ENCODE measurements around the gene EPHA2. TPM values are rescaled to one million over a fixed set of nuclear protein-coding genes. Genes with fewer than 3 reads are reported as not detected.

Gene EPHA2
- total and polyA plus RNA-seq, 2 donors (not counting 1 experiment from before 2014, with no cell fraction given): 9.8 to 24.6 TPM

DNA sequence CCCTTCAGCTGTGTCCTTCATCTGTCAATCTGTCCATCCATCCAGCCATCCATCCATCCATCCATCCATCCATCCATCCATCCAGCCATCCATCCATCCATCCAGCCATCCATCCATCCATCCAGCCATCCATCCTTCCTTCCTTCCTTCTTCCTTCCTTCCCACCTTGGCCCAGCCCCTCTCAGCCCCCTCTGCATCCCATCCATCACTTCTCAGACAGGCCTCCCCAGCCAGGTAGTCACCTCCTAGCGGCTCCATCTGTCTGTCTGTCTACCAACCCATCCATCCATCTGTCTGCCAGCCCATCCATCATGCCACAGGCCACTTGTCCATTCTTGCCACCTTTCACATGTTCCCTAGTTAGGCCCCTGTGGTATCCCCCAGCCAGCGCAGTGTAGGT, 10.2 kb upstream of the EPHA2 start:
- Histone ChIP-seq H2AFZ (ENCODE audit: low read length) (no peak overlapping the region), H3K4me2 (ENCODE audit: extremely low read depth, insufficient read depth, low read length) (no peak overlapping the region)
- TF ChIP-seq, protein P1, sequence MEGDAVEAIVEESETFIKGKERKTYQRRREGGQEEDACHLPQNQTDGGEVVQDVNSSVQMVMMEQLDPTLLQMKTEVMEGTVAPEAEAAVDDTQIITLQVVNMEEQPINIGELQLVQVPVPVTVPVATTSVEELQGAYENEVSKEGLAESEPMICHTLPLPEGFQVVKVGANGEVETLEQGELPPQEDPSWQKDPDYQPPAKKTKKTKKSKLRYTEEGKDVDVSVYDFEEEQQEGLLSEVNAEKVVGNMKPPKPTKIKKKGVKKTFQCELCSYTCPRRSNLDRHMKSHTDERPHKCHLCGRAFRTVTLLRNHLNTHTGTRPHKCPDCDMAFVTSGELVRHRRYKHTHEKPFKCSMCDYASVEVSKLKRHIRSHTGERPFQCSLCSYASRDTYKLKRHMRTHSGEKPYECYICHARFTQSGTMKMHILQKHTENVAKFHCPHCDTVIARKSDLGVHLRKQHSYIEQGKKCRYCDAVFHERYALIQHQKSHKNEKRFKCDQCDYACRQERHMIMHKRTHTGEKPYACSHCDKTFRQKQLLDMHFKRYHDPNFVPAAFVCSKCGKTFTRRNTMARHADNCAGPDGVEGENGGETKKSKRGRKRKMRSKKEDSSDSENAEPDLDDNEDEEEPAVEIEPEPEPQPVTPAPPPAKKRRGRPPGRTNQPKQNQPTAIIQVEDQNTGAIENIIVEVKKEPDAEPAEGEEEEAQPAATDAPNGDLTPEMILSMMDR (conservative IDR thresholded peaks at IDR 0.05 in 1 of 2, IDR thresholded peaks at IDR 0.05 in 1 of 2; ENCODE audit: low read depth in 1 of 2, low read length in 2 of 2): no peak
- no peak for TF ChIP-seq EZH2 (IDR thresholded peaks at IDR 0.05; ENCODE audit: low read length, missing control alignments)

DNA sequence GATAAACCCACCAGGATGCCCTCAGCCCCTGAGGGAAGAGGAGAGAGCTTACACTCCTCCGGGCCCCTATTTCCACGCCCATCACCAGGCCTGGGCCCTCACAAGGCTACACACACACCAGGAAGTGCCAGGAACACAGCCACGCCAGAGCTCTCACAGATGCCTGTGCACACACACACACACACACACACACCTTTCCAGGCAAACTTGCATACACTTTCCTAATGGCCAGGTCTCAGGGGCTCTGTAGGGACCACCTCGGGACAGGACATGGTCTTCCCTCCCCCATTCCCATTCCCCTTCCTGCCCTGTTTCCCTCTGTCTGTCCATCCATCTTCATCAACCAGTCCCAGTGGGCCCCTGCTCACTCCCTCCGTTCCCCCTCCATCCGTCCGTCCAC, 9.7 kb upstream of the EPHA2 start:
- H2AFZ ChIP-seq (ENCODE audit: low read length): no peak overlapping the region
- peaks cover 4% of the 10 kb centered on the region for H3K4me1 ChIP-seq (ENCODE audit: control insufficient read depth, extremely low read depth, insufficient read depth, low read length)
- no peak for DNase-seq (ENCODE audit: low read depth in 2 of 2)
- H3K4me2 ChIP-seq (ENCODE audit: extremely low read depth, insufficient read depth, low read length): no peak overlapping the region
- TF ChIP-seq EZH2 (IDR thresholded peaks at IDR 0.05; ENCODE audit: low read length, missing control alignments): no peak
- TF ChIP-seq, protein P1 (conservative IDR thresholded peaks at IDR 0.05 in 1 of 2, IDR thresholded peaks at IDR 0.05 in 1 of 2; ENCODE audit: low read depth in 1 of 2, low read length in 2 of 2): no peak
- H3K36me3 ChIP-seq (ENCODE audit: control insufficient read depth, insufficient read depth, low read length): no peaks in the 10 kb centered on the region
- no peaks in the 10 kb centered on the region for H3K79me2 ChIP-seq (ENCODE audit: control insufficient read depth, insufficient read depth, low read length)
- H4K20me1 ChIP-seq (ENCODE audit: control insufficient read depth, extremely low read depth, insufficient read depth, low read length): no peaks in the 10 kb centered on the region
- no peaks in the 10 kb centered on the region for H3K9me3 ChIP-seq (ENCODE audit: control insufficient read depth, insufficient read depth, low read depth, low read length)
- no peak overlapping the region for H3K27ac ChIP-seq (ENCODE audit: insufficient read depth, low read length)
- H3K4me3 ChIP-seq (replicated peaks in 1 of 4; ENCODE audit: control extremely low read depth in 1 of 4, insufficient read depth in 1 of 4, low read depth in 3 of 4, low read length in 4 of 4): no peak overlapping the region
- no peak overlapping the region for H3K9ac ChIP-seq (ENCODE audit: insufficient read depth, low read length)
- H3K27me3 ChIP-seq (ENCODE audit: control insufficient read depth, insufficient read depth, low read length): no peaks in the 10 kb centered on the region

More for the DNA sequence above, 10.2 kb upstream of the EPHA2 start:
- no peak overlapping the region for H3K27ac ChIP-seq (ENCODE audit: insufficient read depth, low read length)
- no peaks in the 10 kb centered on the region for H4K20me1 ChIP-seq (ENCODE audit: control insufficient read depth, extremely low read depth, insufficient read depth, low read length)
- DNase-seq (ENCODE audit: low read depth in 2 of 2): no peak
- H3K27me3 ChIP-seq (ENCODE audit: control insufficient read depth, insufficient read depth, low read length): no peaks in the 10 kb centered on the region
- no peaks in the 10 kb centered on the region for H3K9me3 ChIP-seq (ENCODE audit: control insufficient read depth, insufficient read depth, low read depth, low read length)
- no peaks in the 10 kb centered on the region for H3K79me2 ChIP-seq (ENCODE audit: control insufficient read depth, insufficient read depth, low read length)
- H3K36me3 ChIP-seq (ENCODE audit: control insufficient read depth, insufficient read depth, low read length): no peaks in the 10 kb centered on the region
- no peak overlapping the region for H3K4me3 ChIP-seq (replicated peaks in 1 of 4; ENCODE audit: control extremely low read depth in 1 of 4, insufficient read depth in 1 of 4, low read depth in 3 of 4, low read length in 4 of 4)
- peaks cover 4% of the 10 kb centered on the region for H3K4me1 ChIP-seq (ENCODE audit: control insufficient read depth, extremely low read depth, insufficient read depth, low read length)
- H3K9ac ChIP-seq (ENCODE audit: insufficient read depth, low read length): no peak overlapping the region

DNA sequence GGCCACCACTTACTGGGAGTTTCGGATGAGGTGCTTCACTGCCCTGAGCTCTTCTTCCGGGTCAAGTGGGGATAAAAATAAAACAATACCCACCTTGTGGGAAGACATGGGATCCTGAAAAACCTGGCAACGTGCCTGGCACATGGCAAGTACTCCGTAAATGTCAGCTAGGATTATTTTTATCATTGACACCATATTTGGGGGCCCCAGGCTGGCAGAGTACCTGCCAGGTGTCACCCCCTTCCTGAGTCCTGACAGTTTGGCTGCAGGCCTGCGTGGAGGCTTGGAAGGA, 9.2 kb upstream of the EPHA2 start:
- Histone ChIP-seq H3K4me3 (replicated peaks in 1 of 4; ENCODE audit: control extremely low read depth in 1 of 4, insufficient read depth in 1 of 4, low read depth in 3 of 4, low read length in 4 of 4) (no peak overlapping the region), H3K27me3 (ENCODE audit: control insufficient read depth, insufficient read depth, low read length) (no peaks in the 10 kb centered on the region), H3K9ac (ENCODE audit: insufficient read depth, low read length) (no peak overlapping the region), H3K9me3 (ENCODE audit: control insufficient read depth, insufficient read depth, low read depth, low read length) (no peaks in the 10 kb centered on the region), H3K4me2 (ENCODE audit: extremely low read depth, insufficient read depth, low read length) (no peak overlapping the region), H4K20me1 (ENCODE audit: control insufficient read depth, extremely low read depth, insufficient read depth, low read length) (no peaks in the 10 kb centered on the region), H3K36me3 (ENCODE audit: control insufficient read depth, insufficient read depth, low read length) (no peaks in the 10 kb centered on the region), H3K27ac (ENCODE audit: insufficient read depth, low read length) (no peak overlapping the region), H3K79me2 (ENCODE audit: control insufficient read depth, insufficient read depth, low read length) (no peaks in the 10 kb centered on the region), H3K4me1 (ENCODE audit: control insufficient read depth, extremely low read depth, insufficient read depth, low read length) (peaks cover 4% of the 10 kb centered on the region), H2AFZ (ENCODE audit: low read length) (no peak overlapping the region)
- DNase-seq (ENCODE audit: low read depth in 2 of 2): no peak
- TF ChIP-seq, protein P1 (conservative IDR thresholded peaks at IDR 0.05 in 1 of 2, IDR thresholded peaks at IDR 0.05 in 1 of 2; ENCODE audit: low read depth in 1 of 2, low read length in 2 of 2): no peak
- no peak for TF ChIP-seq EZH2 (IDR thresholded peaks at IDR 0.05; ENCODE audit: low read length, missing control alignments)

Measured in fibroblast of lung (primary cell).